Upper lobe of left lung (tissue), 4 donors: ENCODE results near the gene LYRM7.

Experiments used
- CTCF ChIP-seq, 6 experiments: fragments of 450-650 bp in 4 of 6; fragments of 200-600 bp in 2 of 6; sonication (generic) in 2 of 6; IDR thresholded peaks; one replicate each; pipeline ENCODE4 v1.5.1; 2016 to 2019; ENCODE audit warnings: antibody characterized with exemption in 6 of 6
- EP300 ChIP-seq, 4 donors: sonication (generic); formaldehyde crosslinking; IDR thresholded peaks; one replicate each; pipeline ENCODE4 v1.5.1; 2017; ENCODE audit warnings: antibody characterized with exemption in 4 of 4, control low read depth in 2 of 4
- POLR2A ChIP-seq, 4 donors: fragments of 450-650 bp; IDR thresholded peaks; one replicate each; pipeline ENCODE4 v1.5.1; 2016 to 2017; ENCODE audit warnings: antibody characterized with exemption in 4 of 4, mild to moderate bottlenecking in 2 of 4
- POLR2AphosphoS5 ChIP-seq, 2 donors: sonication (generic); formaldehyde crosslinking; IDR thresholded peaks; one replicate each; pipeline ENCODE4 v1.5.1; 2017; ENCODE audit warnings: antibody characterized with exemption in 2 of 2

GRCh38 chr5:131180407-131180806, 9.7 kb downstream of the LYRM7 start:
- TF ChIP-seq CTCF (IDR thresholded peaks at IDR 0.05) (no peak), POLR2A (IDR thresholded peaks at IDR 0.05) (no peak), EP300 (IDR thresholded peaks at IDR 0.05) (no peak), POLR2AphosphoS5 (IDR thresholded peaks at IDR 0.05) (no peak)
